ENCODE results near the gene ELF1. TPM values are rescaled to one million over a fixed set of nuclear protein-coding genes. Genes with fewer than 3 reads are reported as not detected.
"Not testable (repeated sequence)": the region's sequence is repeated elsewhere in the genome, so short reads cannot be mapped to it uniquely, and the experiment has no call there.

ELF1 gene
- total RNA-seq, 1 experiment from 2014 or later, result 15.3 TPM

- no TSS peak for BruUV-seq (replicated peaks)
- CTCF ChIA-PET, result no interaction called here
- intact Hi-C loops (cut with micrococcal nuclease), result no loop called here
- H3K4me1 ChIP-seq (ENCODE audit: insufficient read depth, low read length), result no peaks in the 10 kb centered on the region
- no peaks in the 10 kb centered on the region for H3K36me3 ChIP-seq (ENCODE audit: low read depth, low read length)
- H3K4me2 ChIP-seq (ENCODE audit: low read length), result no peak overlapping the region
- TF ChIP-seq EZH2phosphoT487 (IDR thresholded peaks at IDR 0.05; ENCODE audit: borderline replicate concordance, low read length), result no peak
- TF ChIP-seq EZH2 (IDR thresholded peaks at IDR 0.05; ENCODE audit: low read length, unreplicated experiment), result no peak
- no peak for TF ChIP-seq CTCF (conservative IDR thresholded peaks at IDR 0.05; ENCODE audit: low read depth, low read length)
- H3K9me2 ChIP-seq (replicated peaks; ENCODE audit: low read length), result no peaks in the 10 kb centered on the region
- no peak for DNase-seq
- H2AFZ ChIP-seq (ENCODE audit: low read length), result no peak overlapping the region
- no peak for ATAC-seq
- H3F3A ChIP-seq (ENCODE audit: low read length, unreplicated experiment), result no peaks in the 10 kb centered on the region
- H3K27me3 ChIP-seq (ENCODE audit: low read length), result no peaks in the 10 kb centered on the region
- H3K9me3 ChIP-seq (ENCODE audit: low read length), result no peaks in the 10 kb centered on the region
- H4K20me1 ChIP-seq (ENCODE audit: low read length), result no peaks in the 10 kb centered on the region
- H3K4me3 ChIP-seq (ENCODE audit: low read length), result no peak overlapping the region
- POLR2A ChIA-PET (ENCODE audit: unreplicated experiment), result interaction anchor here (0.7 kb wide), 1 partner anchor 18 kb away, joined by 3 read pairs; no protein-coding TSS in a partner anchor
- no peak overlapping the region for H3K27ac ChIP-seq (ENCODE audit: low read length)
- H3K9ac ChIP-seq (ENCODE audit: low read length), result no peak overlapping the region
- H3K79me2 ChIP-seq (ENCODE audit: low read length), result no peaks in the 10 kb centered on the region
Observed at GRCh38 chr13:40933508-40934204, 85.5 kb downstream of the ELF1 start.

- no peaks in the 10 kb centered on the region for H3K79me2 ChIP-seq (ENCODE audit: low read length)
- no peak overlapping the region for H3K4me2 ChIP-seq (ENCODE audit: low read length)
- no peaks in the 10 kb centered on the region for H3F3A ChIP-seq (ENCODE audit: low read length, unreplicated experiment)
- no peak overlapping the region for H3K27ac ChIP-seq (ENCODE audit: low read length)
- ATAC-seq, result no peak
- H3K27me3 ChIP-seq (ENCODE audit: low read length), result no peaks in the 10 kb centered on the region
- BruUV-seq (replicated peaks), result TSS peak; percentile 20
- H3K36me3 ChIP-seq (ENCODE audit: low read depth, low read length), result no peaks in the 10 kb centered on the region
- no peaks in the 10 kb centered on the region for H4K20me1 ChIP-seq (ENCODE audit: low read length)
- no peak overlapping the region for H2AFZ ChIP-seq (ENCODE audit: low read length)
- no peaks in the 10 kb centered on the region for H3K4me1 ChIP-seq (ENCODE audit: insufficient read depth, low read length)
- H3K9ac ChIP-seq (ENCODE audit: low read length), result no peak overlapping the region
- no peaks in the 10 kb centered on the region for H3K9me3 ChIP-seq (ENCODE audit: low read length)
- H3K9me2 ChIP-seq (replicated peaks; ENCODE audit: low read length), result no peaks in the 10 kb centered on the region
- H3K4me3 ChIP-seq (ENCODE audit: low read length), result no peak overlapping the region
- ChIA-PET CTCF (no interaction called here), POLR2A (ENCODE audit: unreplicated experiment) (no interaction called here)
- no peak for TF ChIP-seq EZH2phosphoT487 (IDR thresholded peaks at IDR 0.05; ENCODE audit: borderline replicate concordance, low read length)
- TF ChIP-seq EZH2 (IDR thresholded peaks at IDR 0.05; ENCODE audit: low read length, unreplicated experiment), result no peak
- no peak for TF ChIP-seq CTCF (conservative IDR thresholded peaks at IDR 0.05; ENCODE audit: low read depth, low read length)
- intact Hi-C loops (cut with micrococcal nuclease), result no loop called here
- no peak for DNase-seq
Observed at GRCh38 chr13:40932252-40932651, 86.9 kb downstream of the ELF1 start.

GRCh38 chr13:40931719-40932118 is 87.4 kb downstream of the ELF1 start:
- ChIA-PET POLR2A (ENCODE audit: unreplicated experiment) (no interaction called here), CTCF (no interaction called here)
- H3K27me3 ChIP-seq (ENCODE audit: low read length), result no peaks in the 10 kb centered on the region
- no peak overlapping the region for H2AFZ ChIP-seq (ENCODE audit: low read length)
- TF ChIP-seq EZH2phosphoT487 (IDR thresholded peaks at IDR 0.05; ENCODE audit: borderline replicate concordance, low read length) (no peak), EZH2 (IDR thresholded peaks at IDR 0.05; ENCODE audit: low read length, unreplicated experiment) (no peak), CTCF (conservative IDR thresholded peaks at IDR 0.05; ENCODE audit: low read depth, low read length) (no peak)
- intact Hi-C loops (cut with micrococcal nuclease), result no loop called here
- no peaks in the 10 kb centered on the region for H3K9me2 ChIP-seq (replicated peaks; ENCODE audit: low read length)
- no peak overlapping the region for H3K4me2 ChIP-seq (ENCODE audit: low read length)
- DNase-seq (no peak), ATAC-seq (no peak)
- H3K9me3 ChIP-seq (ENCODE audit: low read length), result no peaks in the 10 kb centered on the region
- no peaks in the 10 kb centered on the region for H3K36me3 ChIP-seq (ENCODE audit: low read depth, low read length)
- no peaks in the 10 kb centered on the region for H3F3A ChIP-seq (ENCODE audit: low read length, unreplicated experiment)
- no peaks in the 10 kb centered on the region for H3K4me1 ChIP-seq (ENCODE audit: insufficient read depth, low read length)
- H3K27ac ChIP-seq (ENCODE audit: low read length), result no peak overlapping the region
- no peak overlapping the region for H3K4me3 ChIP-seq (ENCODE audit: low read length)
- H4K20me1 ChIP-seq (ENCODE audit: low read length), result no peaks in the 10 kb centered on the region
- H3K9ac ChIP-seq (ENCODE audit: low read length), result no peak overlapping the region
- H3K79me2 ChIP-seq (ENCODE audit: low read length), result no peaks in the 10 kb centered on the region
- BruUV-seq (replicated peaks), result no TSS peak

GRCh38 chr13:40929883-40930282 is 89.2 kb downstream of the ELF1 start:
- H3K27me3 ChIP-seq (ENCODE audit: low read length); H3K79me2 ChIP-seq (ENCODE audit: low read length); H3K27ac ChIP-seq (ENCODE audit: low read length); H3F3A ChIP-seq (ENCODE audit: low read length, unreplicated experiment); H2AFZ ChIP-seq (ENCODE audit: low read length); DNase-seq; H3K4me2 ChIP-seq (ENCODE audit: low read length); CTCF ChIA-PET; H3K9me2 ChIP-seq (replicated peaks; ENCODE audit: low read length); H3K4me3 ChIP-seq (ENCODE audit: low read length); POLR2A ChIA-PET (ENCODE audit: unreplicated experiment); BruUV-seq (replicated peaks); intact Hi-C loops (cut with micrococcal nuclease); H3K36me3 ChIP-seq (ENCODE audit: low read depth, low read length); H4K20me1 ChIP-seq (ENCODE audit: low read length); H3K9me3 ChIP-seq (ENCODE audit: low read length); ATAC-seq; H3K4me1 ChIP-seq (ENCODE audit: insufficient read depth, low read length); H3K9ac ChIP-seq (ENCODE audit: low read length): not testable (repeated sequence)

All from PC-3 (cell line).